OCI-LY3 (cell line): Measurements from ENCODE around the gene ZNF408.

Experiments
- H2AFZ ChIP-seq: fragments of 200-600, 300-600 bp; shearing (Covaris generic); 2 replicates; pipeline ENCODE4 v1.6.0; 2014; ENCODE audit warnings: antibody characterized with exemption, low read depth, low read length
- H3K27ac ChIP-seq: fragments of 200-600, 300-600 bp; sonication (generic); 2 replicates; pipeline ENCODE4 v1.5.1; 2014; ENCODE audit warnings: mild to moderate bottlenecking, low read length, moderate library complexity, mixed read lengths
- H3K27me3 ChIP-seq: fragments of 200-600, 300-600 bp; sonication (generic); 2 replicates; pipeline ENCODE4 v1.6.1; 2014; ENCODE audit warnings: low read depth, low read length, mixed read lengths
- H3K36me3 ChIP-seq: fragments of 200-600, 300-600 bp; sonication (generic); replicated peaks from 2 replicates; pipeline ENCODE3; 2014; ENCODE audit warnings: low read depth, low read length, mixed read lengths
- H3K4me1 ChIP-seq: fragments of 300-600, 200-600 bp; sonication (generic); 2 replicates; pipeline ENCODE4 v1.6.1; 2014; ENCODE audit warnings: low read length, mixed read lengths
- H3K4me2 ChIP-seq: fragments of 200-600, 300-600 bp; sonication (generic); 2 replicates; pipeline ENCODE4 v1.6.1; 2014; ENCODE audit warnings: low read length, mixed read lengths
- H3K4me3 ChIP-seq: fragments of 300-600, 200-600 bp; sonication (generic); 2 replicates; pipeline ENCODE4 v1.5.1; 2014; ENCODE audit warnings: antibody characterized with exemption, mild to moderate bottlenecking, low read length, moderate library complexity
- H3K79me2 ChIP-seq: fragments of 300-600, 200-600 bp; shearing (Covaris generic); 2 replicates; pipeline ENCODE4 v1.6.1; 2014; ENCODE audit warnings: mild to moderate bottlenecking, low read length, mixed read lengths
- H3K9ac ChIP-seq: fragments of 300-600, 200-600 bp; shearing (Covaris generic); 2 replicates; pipeline ENCODE4 v1.6.0; 2014; ENCODE audit warnings: mild to moderate bottlenecking, low read length, moderate library complexity
- H3K9me3 ChIP-seq: fragments of 200-600, 300-600 bp; shearing (Covaris generic); 2 replicates; pipeline ENCODE4 v1.6.1; 2014; ENCODE audit warnings: low read length, mixed read lengths; ENCODE audit not compliant: insufficient read depth
- H4K20me1 ChIP-seq: fragments of 200-600, 300-600 bp; sonication (generic); 2 replicates; pipeline ENCODE4 v1.6.1; 2016; ENCODE audit warnings: low read length, mixed read lengths; ENCODE audit not compliant: insufficient read depth
- CTCF ChIP-seq: fragments of 200-600, 300-600 bp; sonication (generic); IDR thresholded peaks from 2 replicates; pipeline ENCODE4 v1.5.1; 2014; ENCODE audit warnings: antibody characterized with exemption, low read length, low read depth
- EZH2phosphoT487 ChIP-seq: fragments of 200-600 bp; shearing (Covaris generic); IDR thresholded peaks from 2 replicates; pipeline ENCODE4 v1.6.1; 2018; ENCODE audit warnings: antibody characterized with exemption, mixed run types, low read depth

The ZNF408 gene

GRCh38 chr11:46718155-46719019 lies 17.6 kb downstream of the ZNF408 start:
- H3K27me3 ChIP-seq = no peaks in the 10 kb centered on the region
- H2AFZ ChIP-seq = no peak overlapping the region
- no peak overlapping the region for H3K9ac ChIP-seq
- H3K4me1 ChIP-seq = no peaks in the 10 kb centered on the region
- H3K9me3 ChIP-seq = no peaks in the 10 kb centered on the region
- no peaks in the 10 kb centered on the region for H4K20me1 ChIP-seq
- no peaks in the 10 kb centered on the region for H3K36me3 ChIP-seq
- no peak overlapping the region for H3K4me2 ChIP-seq
- H3K79me2 ChIP-seq = no peaks in the 10 kb centered on the region
- TF ChIP-seq EZH2phosphoT487 = no peak
- TF ChIP-seq CTCF = no peak
- H3K27ac ChIP-seq = no peak overlapping the region
- H3K4me3 ChIP-seq = no peak overlapping the region

- Histone ChIP-seq H2AFZ (no peak within 1 kb of the TSS), H3K4me1 (no peaks in the 10 kb centered on the region), H3K4me3 (no peak within 1 kb of the TSS), H3K36me3 (no peaks in the 10 kb centered on the region), H3K4me2 (no peak within 1 kb of the TSS), H3K9ac (no peak within 1 kb of the TSS), H4K20me1 (no peaks in the 10 kb centered on the region), H3K27me3 (no peaks in the 10 kb centered on the region), H3K79me2 (no peaks in the 10 kb centered on the region), H3K9me3 (no peaks in the 10 kb centered on the region), H3K27ac (no peak within 1 kb of the TSS)
- no peak for TF ChIP-seq EZH2phosphoT487
- TF ChIP-seq CTCF = no peak
These were observed 18.3 kb downstream of the ZNF408 start, which contains the start of gene F2 for GRCh38 chr11:46719048-46719542. F2 (plus strand) TSS chr11:46719213; CDS start chr11:46719236, 23 bp downstream.

- Histone ChIP-seq H3K9me3 (no peaks in the 10 kb centered on the region), H3K27me3 (no peaks in the 10 kb centered on the region), H2AFZ (no peak overlapping the region), H3K4me2 (no peak overlapping the region), H3K79me2 (no peaks in the 10 kb centered on the region), H3K9ac (no peak overlapping the region), H3K4me3 (no peak overlapping the region), H3K4me1 (no peaks in the 10 kb centered on the region), H4K20me1 (no peaks in the 10 kb centered on the region), H3K27ac (no peak overlapping the region), H3K36me3 (no peaks in the 10 kb centered on the region)
- no peak for TF ChIP-seq CTCF
- TF ChIP-seq EZH2phosphoT487 = no peak
These were observed 18.9 kb downstream of the ZNF408 start for GRCh38 chr11:46719543-46720218.

GRCh38 chr11:46721286-46721685 lies 20.5 kb downstream of the ZNF408 start:
- Histone ChIP-seq H3K79me2 (no peaks in the 10 kb centered on the region), H3K4me3 (no peak overlapping the region), H3K27me3 (no peaks in the 10 kb centered on the region), H3K9me3 (no peaks in the 10 kb centered on the region), H3K4me2 (no peak overlapping the region), H3K4me1 (no peaks in the 10 kb centered on the region), H2AFZ (no peak overlapping the region), H3K9ac (no peak overlapping the region), H4K20me1 (no peaks in the 10 kb centered on the region), H3K27ac (no peak overlapping the region), H3K36me3 (no peaks in the 10 kb centered on the region)
- no peak for TF ChIP-seq CTCF
- no peak for TF ChIP-seq EZH2phosphoT487
